Activated CD4-positive, alpha-beta T cell treated with anti-CD3 and anti-CD28 coated beads for 36 hours (primary cell): Measurements from ENCODE around the gene MYRIP. TPM values are rescaled to one million over a fixed set of nuclear protein-coding genes. Genes with fewer than 3 reads are reported as not detected.
"Not testable (repeated sequence)": the region's sequence is repeated elsewhere in the genome, so short reads cannot be mapped to it uniquely, and the experiment has no call there.

Experiments used
- ATAC-seq: fragments of 200-7000 bp; cut with Tn5 transposase; one replicate; pipeline ENCODE4 v1.10.0; 2021; ENCODE audit warnings: mild to moderate bottlenecking, moderate library complexity
- CTCF ChIA-PET: fragments of 350-600 bp; sonication (Branson Sonifier 250); formaldehyde crosslinking; loops from one replicate; lab custom pipeline; 2021; ENCODE audit warnings: antibody characterized with exemption; lab: Charles Lee
- POLR2A ChIA-PET: fragments of 350-600 bp; sonication (Branson Sonifier 250); formaldehyde crosslinking; loops from one replicate; lab custom pipeline; 2021; ENCODE audit warnings: antibody characterized with exemption, inconsistent platforms; lab: Charles Lee
- DNase-seq: peaks from one replicate; pipeline ENCODE4 v3.0.0-alpha.2; 2020
- H3K27ac Mint-ChIP-seq: one replicate; pipeline ENCODE4 v1.8.0; 2021; ENCODE audit warnings: mixed read lengths
- H3K27me3 Mint-ChIP-seq: one replicate; pipeline ENCODE4 v1.8.0; 2021; ENCODE audit warnings: mixed read lengths
- H3K36me3 Mint-ChIP-seq: one replicate; pipeline ENCODE4 v1.8.0; 2021; ENCODE audit warnings: low read depth, mixed read lengths
- H3K4me1 Mint-ChIP-seq: one replicate; pipeline ENCODE4 v1.8.0; 2021; ENCODE audit warnings: mixed read lengths
- H3K4me3 Mint-ChIP-seq: one replicate; pipeline ENCODE4 v1.8.0; 2021; ENCODE audit warnings: mild to moderate bottlenecking, moderate library complexity, mixed read lengths
- H3K9me3 Mint-ChIP-seq: one replicate; pipeline ENCODE4 v1.8.0; 2021; ENCODE audit warnings: low read depth, mixed read lengths
- intact Hi-C, 2 experiments: fragments of 100-400 bp; cut with DNase I in 1 of 2; cut with micrococcal nuclease in 1 of 2; formaldehyde crosslinking; loops; one replicate each; pipeline versions ENCODE4 v1.14.2 to v1.15.1; 2022 to 2024; cut with DNase I, micrococcal nuclease
- total RNA-seq, 2 experiments: library from RNA; stranded (reverse); gene quantifications; one replicate each; pipeline ENCODE4 v1.2.3, GENCODE V29; 2021

Gene MYRIP
- total RNA-seq, 2 experiments from 2014 or later = not detected

- CTCF ChIA-PET, intact Hi-C loops, POLR2A ChIA-PET, H3K36me3 Mint-ChIP-seq, H3K27ac Mint-ChIP-seq, H3K4me3 Mint-ChIP-seq, H3K27me3 Mint-ChIP-seq, DNase-seq, H3K9me3 Mint-ChIP-seq, H3K4me1 Mint-ChIP-seq, ATAC-seq: not testable (repeated sequence)
Observed at GRCh38 chr3:40077139-40077538, 267.7 kb downstream of the MYRIP start.

GRCh38 chr3:40077828-40078492 is 268.6 kb downstream of the MYRIP start:
- H3K9me3 Mint-ChIP-seq, POLR2A ChIA-PET, H3K27me3 Mint-ChIP-seq, H3K27ac Mint-ChIP-seq, intact Hi-C loops, H3K4me3 Mint-ChIP-seq, ATAC-seq, DNase-seq, H3K36me3 Mint-ChIP-seq, H3K4me1 Mint-ChIP-seq, CTCF ChIA-PET: not testable (repeated sequence)

GRCh38 chr3:40078590-40078989 is 269.2 kb downstream of the MYRIP start:
- ATAC-seq (no peak), DNase-seq (no peak)
- peaks cover 4% of the 10 kb centered on the region for H3K9me3 Mint-ChIP-seq
- intact Hi-C loops = no loop called here
- no peaks in the 10 kb centered on the region for H3K4me1 Mint-ChIP-seq
- POLR2A ChIA-PET = no interaction called here
- H3K27me3 Mint-ChIP-seq = peaks cover 6% of the 10 kb centered on the region
- H3K4me3 Mint-ChIP-seq = no peak overlapping the region
- H3K27ac Mint-ChIP-seq = no peak overlapping the region
- CTCF ChIA-PET = no interaction called here
- H3K36me3 Mint-ChIP-seq = no peaks in the 10 kb centered on the region

- H3K4me3 Mint-ChIP-seq = no peak overlapping the region
- ChIA-PET POLR2A (no interaction called here), CTCF (no interaction called here)
- DNase-seq = no peak
- intact Hi-C loops = no loop called here
- H3K36me3 Mint-ChIP-seq = no peaks in the 10 kb centered on the region
- peaks cover 6% of the 10 kb centered on the region for H3K27me3 Mint-ChIP-seq
- no peaks in the 10 kb centered on the region for H3K4me1 Mint-ChIP-seq
- H3K27ac Mint-ChIP-seq = no peak overlapping the region
- ATAC-seq = no peak
- H3K9me3 Mint-ChIP-seq = peaks cover 4% of the 10 kb centered on the region
Observed at GRCh38 chr3:40079203-40079846, 269.9 kb downstream of the MYRIP start.

- CTCF ChIA-PET = no interaction called here
- ATAC-seq = no peak
- no peak overlapping the region for H3K4me3 Mint-ChIP-seq
- H3K9me3 Mint-ChIP-seq = peaks cover 4% of the 10 kb centered on the region
- POLR2A ChIA-PET = no interaction called here
- intact Hi-C loops = no loop called here
- H3K27me3 Mint-ChIP-seq = peaks cover 6% of the 10 kb centered on the region
- H3K4me1 Mint-ChIP-seq = no peaks in the 10 kb centered on the region
- H3K27ac Mint-ChIP-seq = no peak overlapping the region
- no peak for DNase-seq
- H3K36me3 Mint-ChIP-seq = no peaks in the 10 kb centered on the region
Observed at GRCh38 chr3:40079847-40080240, 270.4 kb downstream of the MYRIP start.

- peaks cover 4% of the 10 kb centered on the region for H3K9me3 Mint-ChIP-seq
- H3K27me3 Mint-ChIP-seq = peaks cover 3% of the 10 kb centered on the region
- H3K27ac Mint-ChIP-seq = no peak overlapping the region
- ATAC-seq = no peak
- ChIA-PET CTCF (no interaction called here), POLR2A (no interaction called here)
- DNase-seq = no peak
- H3K4me1 Mint-ChIP-seq = no peaks in the 10 kb centered on the region
- intact Hi-C loops = no loop called here
- H3K4me3 Mint-ChIP-seq = no peak overlapping the region
- no peaks in the 10 kb centered on the region for H3K36me3 Mint-ChIP-seq
Observed at GRCh38 chr3:40083066-40083465, 273.7 kb downstream of the MYRIP start.

- intact Hi-C loops, CTCF ChIA-PET, H3K4me3 Mint-ChIP-seq, H3K4me1 Mint-ChIP-seq, POLR2A ChIA-PET, H3K36me3 Mint-ChIP-seq, DNase-seq, ATAC-seq, H3K9me3 Mint-ChIP-seq, H3K27ac Mint-ChIP-seq, H3K27me3 Mint-ChIP-seq: not testable (repeated sequence)
Observed at GRCh38 chr3:40084424-40084823, 275.0 kb downstream of the MYRIP start.

- Mint-ChIP-seq H3K9me3 (no peaks in the 10 kb centered on the region), H3K27ac (no peak overlapping the region), H3K27me3 (no peaks in the 10 kb centered on the region), H3K36me3 (no peaks in the 10 kb centered on the region), H3K4me1 (no peaks in the 10 kb centered on the region), H3K4me3 (no peak overlapping the region)
- intact Hi-C loops = no loop called here
- ChIA-PET CTCF (interaction anchor here (0.6 kb wide), 1 partner anchor 230 kb away, joined by 3 read pairs; no protein-coding TSS in a partner anchor), POLR2A (no interaction called here)
- DNase-seq (no peak), ATAC-seq (no peak)
Observed at GRCh38 chr3:40086890-40087883, 277.8 kb downstream of the MYRIP start.

- Mint-ChIP-seq H3K27me3 (no peaks in the 10 kb centered on the region), H3K4me3 (no peak overlapping the region), H3K27ac (no peak overlapping the region), H3K4me1 (no peaks in the 10 kb centered on the region), H3K9me3 (no peaks in the 10 kb centered on the region), H3K36me3 (no peaks in the 10 kb centered on the region)
- CTCF ChIA-PET = interaction anchor here (0.6 kb wide), 1 partner anchor 272 kb away, joined by 3 read pairs; no protein-coding TSS in a partner anchor
- no peak for ATAC-seq
- DNase-seq = no peak
- POLR2A ChIA-PET = no interaction called here
- intact Hi-C loops = no loop called here
Observed at GRCh38 chr3:40088527-40089170, 279.2 kb downstream of the MYRIP start.

GRCh38 chr3:40096661-40097111 is 287.3 kb downstream of the MYRIP start:
- Mint-ChIP-seq H3K36me3 (no peaks in the 10 kb centered on the region), H3K4me3 (no peak overlapping the region), H3K27ac (no peak overlapping the region), H3K4me1 (no peaks in the 10 kb centered on the region), H3K9me3 (peaks cover 4% of the 10 kb centered on the region), H3K27me3 (peaks cover 13% of the 10 kb centered on the region)
- ChIA-PET POLR2A (no interaction called here), CTCF (no interaction called here)
- intact Hi-C loops = no loop called here
- no peak for ATAC-seq
- DNase-seq = no peak
